Muscle of leg (tissue), 11 donors: ENCODE data around the gene MCC. TPM values are rescaled to one million over a fixed set of nuclear protein-coding genes. Genes with fewer than 3 reads are reported as not detected.

ENCODE experiments used
- DNase-seq: peaks from one replicate; pipeline ENCODE4 v3.0.0; 2013
- H3K27ac ChIP-seq: one replicate; pipeline ENCODE4 v1.5.1; 2013; ENCODE audit warnings: mild to moderate bottlenecking, low read length, control low read depth
- H3K27me3 ChIP-seq: one replicate; pipeline ENCODE4 v1.6.1; 2013; ENCODE audit warnings: low read length; ENCODE audit not compliant: control insufficient read depth, insufficient read depth
- H3K36me3 ChIP-seq: one replicate; pipeline ENCODE4 v1.6.1; 2013; ENCODE audit warnings: low read length; ENCODE audit not compliant: control insufficient read depth, insufficient read depth
- H3K4me1 ChIP-seq: one replicate; pipeline ENCODE4 v1.6.1; 2013; ENCODE audit warnings: low read length; ENCODE audit not compliant: control insufficient read depth, insufficient read depth
- H3K4me3 ChIP-seq: one replicate; pipeline ENCODE4 v1.5.1; 2013; ENCODE audit warnings: low read length, control low read depth
- H3K9me3 ChIP-seq: replicated peaks from 2 replicates; pipeline ENCODE4 v1.6.1; 2013; ENCODE audit warnings: low read depth, low read length; ENCODE audit not compliant: control insufficient read depth
- WGBS: methylation state at CpG from one replicate; pipeline ENCODE4 v1.1.5; 2013; ENCODE audit warnings: missing lambda C conversion rate; ENCODE audit not compliant: insufficient coverage; 5-methylcytosine and 5-hydroxymethylcytosine counted together
- polyA plus RNA-seq, 8 donors: library from polyadenylated mRNA; unstranded; fragments of 120-200 nt; gene quantifications; one replicate each; pipeline versions ENCODE4 v1.2.1 to v1.2.3, GENCODE V29; 2013; ENCODE audit warnings: inconsistent platforms in 1 of 8, low replicate concordance in 1 of 8; ENCODE audit not compliant: insufficient read length in 8 of 8, insufficient read depth in 1 of 8
- total RNA-seq: library from RNA; stranded (reverse); fragments of 120-200 nt; gene quantifications from one replicate; pipeline ENCODE4 v1.2.4, GENCODE V29; 2013

MCC gene
- total and polyA plus RNA-seq, 9 donors = 12.1 to 19.6 (median 17.0) TPM

GRCh38 chr5:113270086-113270485, 218.2 kb downstream of the MCC start:
- Histone ChIP-seq H3K4me1 (peaks cover 2% of the 10 kb centered on the region), H3K36me3 (no peaks in the 10 kb centered on the region), H3K27ac (no peak overlapping the region), H3K9me3 (no peaks in the 10 kb centered on the region), H3K27me3 (no peaks in the 10 kb centered on the region), H3K4me3 (no peak overlapping the region)
- DNase-seq = no peak
- WGBS = no CpG with 5 or more reads among the region's 5 CpGs

GRCh38 chr5:113269023-113269997, 218.9 kb downstream of the MCC start:
- Histone ChIP-seq H3K4me3 (no peak overlapping the region), H3K4me1 (no peaks in the 10 kb centered on the region), H3K36me3 (no peaks in the 10 kb centered on the region), H3K27me3 (no peaks in the 10 kb centered on the region), H3K27ac (no peak overlapping the region), H3K9me3 (no peaks in the 10 kb centered on the region)
- WGBS = no CpG with 5 or more reads among the region's 4 CpGs
- DNase-seq = no peak

- Histone ChIP-seq H3K4me3 (no peak overlapping the region), H3K9me3 (no peaks in the 10 kb centered on the region), H3K4me1 (no peaks in the 10 kb centered on the region), H3K36me3 (no peaks in the 10 kb centered on the region), H3K27ac (no peak overlapping the region), H3K27me3 (no peaks in the 10 kb centered on the region)
- WGBS = 93% methylated on average over 2 of the region's 4 CpGs
- DNase-seq = no peak
Observed at GRCh38 chr5:113268232-113268631, 220.0 kb downstream of the MCC start.

- no peak for DNase-seq
- Histone ChIP-seq H3K4me3 (no peak overlapping the region), H3K36me3 (no peaks in the 10 kb centered on the region), H3K9me3 (no peaks in the 10 kb centered on the region), H3K4me1 (no peaks in the 10 kb centered on the region), H3K27ac (no peak overlapping the region), H3K27me3 (no peaks in the 10 kb centered on the region)
- 67% methylated on average over 1 of the region's 6 CpGs for WGBS
Observed at GRCh38 chr5:113267361-113267900, 220.8 kb downstream of the MCC start.

GRCh38 chr5:113266913-113267227, 221.4 kb downstream of the MCC start:
- Histone ChIP-seq H3K27ac (no peak overlapping the region), H3K4me1 (no peaks in the 10 kb centered on the region)
- WGBS = 64% methylated on average over 3 of the region's 3 CpGs

GRCh38 chr5:113266227-113266912, 221.9 kb downstream of the MCC start:
- Histone ChIP-seq H3K27ac (no peak overlapping the region), H3K36me3 (no peaks in the 10 kb centered on the region), H3K27me3 (no peaks in the 10 kb centered on the region), H3K4me1 (no peaks in the 10 kb centered on the region), H3K9me3 (no peaks in the 10 kb centered on the region), H3K4me3 (no peak overlapping the region)
- 80% methylated on average over 1 of the region's 4 CpGs for WGBS
- no peak for DNase-seq

More at GRCh38 chr5:113266913-113267227, 221.4 kb downstream of the MCC start:
- Histone ChIP-seq H3K36me3 (no peaks in the 10 kb centered on the region), H3K27me3 (no peaks in the 10 kb centered on the region), H3K4me3 (no peak overlapping the region), H3K9me3 (no peaks in the 10 kb centered on the region)
- DNase-seq = no peak

- no peaks in the 10 kb centered on the region for H3K27me3 ChIP-seq
- H3K36me3 ChIP-seq = no peaks in the 10 kb centered on the region
- WGBS = no CpG with 5 or more reads among the region's 4 CpGs
Observed at GRCh38 chr5:113265190-113265589, 223.1 kb downstream of the MCC start.

GRCh38 chr5:113264046-113264445, 224.2 kb downstream of the MCC start:
- no peaks in the 10 kb centered on the region for H3K4me1 ChIP-seq
- DNase-seq = peak; percentile 90
- no peak overlapping the region for H3K4me3 ChIP-seq
- WGBS = 24% methylated on average over 2 of the region's 6 CpGs
- H3K36me3 ChIP-seq = no peaks in the 10 kb centered on the region
- no peaks in the 10 kb centered on the region for H3K27me3 ChIP-seq
- peak overlapping the region; percentile 52 for H3K27ac ChIP-seq
- no peaks in the 10 kb centered on the region for H3K9me3 ChIP-seq

More at GRCh38 chr5:113265190-113265589, 223.1 kb downstream of the MCC start:
- no peaks in the 10 kb centered on the region for H3K9me3 ChIP-seq
- H3K4me3 ChIP-seq = no peak overlapping the region
- no peaks in the 10 kb centered on the region for H3K4me1 ChIP-seq
- no peak for DNase-seq
- H3K27ac ChIP-seq = no peak overlapping the region

GRCh38 chr5:113263545-113263944, 224.7 kb downstream of the MCC start:
- Histone ChIP-seq H3K36me3 (no peaks in the 10 kb centered on the region), H3K27ac (peak overlapping the region; percentile 52), H3K9me3 (no peaks in the 10 kb centered on the region), H3K4me3 (no peak overlapping the region), H3K4me1 (no peaks in the 10 kb centered on the region), H3K27me3 (no peaks in the 10 kb centered on the region)
- no CpG with 5 or more reads among the region's 3 CpGs for WGBS
- no peak for DNase-seq

- no CpG with 5 or more reads among the region's 3 CpGs for WGBS
- no peak overlapping the region for H3K4me3 ChIP-seq
Observed at GRCh38 chr5:113262674-113263073, 225.6 kb downstream of the MCC start.

More at GRCh38 chr5:113262674-113263073, 225.6 kb downstream of the MCC start:
- no peak overlapping the region for H3K27ac ChIP-seq
- DNase-seq = no peak
- no peaks in the 10 kb centered on the region for H3K4me1 ChIP-seq
- no peaks in the 10 kb centered on the region for H3K36me3 ChIP-seq
- no peaks in the 10 kb centered on the region for H3K9me3 ChIP-seq
- no peaks in the 10 kb centered on the region for H3K27me3 ChIP-seq
